Fibroblast of lung (primary cell): ENCODE results near the gene SAP130. TPM values are rescaled to one million over a fixed set of nuclear protein-coding genes. Genes with fewer than 3 reads are reported as not detected.

ENCODE experiments used
- DNase-seq, 2 donors: peaks; one replicate each; pipeline versions ENCODE4 v3.0.0 to v3.0.0-alpha.2; 2010; ENCODE audit warnings: low read depth in 2 of 2
- H2AFZ ChIP-seq: 2 replicates; pipeline ENCODE4 v1.5.1; 2012; ENCODE audit warnings: low read length, control low read depth, inconsistent platforms
- H3K27ac ChIP-seq: 2 replicates; pipeline ENCODE4 v1.5.1; 2011; ENCODE audit warnings: low read length, control low read depth; ENCODE audit not compliant: insufficient read depth
- H3K27me3 ChIP-seq: 2 replicates; pipeline ENCODE4 v1.5.1; 2011; ENCODE audit warnings: mild to moderate bottlenecking, low read length; ENCODE audit not compliant: control insufficient read depth, insufficient read depth
- H3K36me3 ChIP-seq: 2 replicates; pipeline ENCODE4 v1.5.1; 2011; ENCODE audit warnings: low read length; ENCODE audit not compliant: control insufficient read depth, insufficient read depth
- H3K4me1 ChIP-seq: 2 replicates; pipeline ENCODE4 v1.5.1; 2011; ENCODE audit warnings: low read length; ENCODE audit not compliant: control insufficient read depth, insufficient read depth; ENCODE audit errors: extremely low read depth
- H3K4me2 ChIP-seq: 2 replicates; pipeline ENCODE4 v1.5.1; 2011; ENCODE audit warnings: low read length, control low read depth; ENCODE audit not compliant: insufficient read depth; ENCODE audit errors: extremely low read depth
- H3K4me3 ChIP-seq, 4 experiments: fragments of 200-600 bp in 1 of 4; sonication (generic) in 1 of 4; replicated peaks in 1 of 4; 2 replicates each; pipeline ENCODE4 v1.5.1; 2011 to 2016; ENCODE audit warnings: low read length in 4 of 4, low read depth in 3 of 4, mild to moderate bottlenecking in 3 of 4, control low read depth in 2 of 4, inconsistent platforms in 1 of 4, mixed read lengths in 1 of 4; ENCODE audit not compliant: insufficient read depth in 1 of 4; ENCODE audit errors: control extremely low read depth in 1 of 4
- H3K79me2 ChIP-seq: 2 replicates; pipeline ENCODE4 v1.5.1; 2012; ENCODE audit warnings: mild to moderate bottlenecking, low read length, inconsistent platforms; ENCODE audit not compliant: control insufficient read depth, insufficient read depth
- H3K9ac ChIP-seq: 2 replicates; pipeline ENCODE4 v1.5.1; 2011; ENCODE audit warnings: mild to moderate bottlenecking, low read length, control low read depth; ENCODE audit not compliant: insufficient read depth
- H3K9me3 ChIP-seq: 2 replicates; pipeline ENCODE4 v1.5.1; 2012; ENCODE audit warnings: low read depth, low read length; ENCODE audit not compliant: control insufficient read depth, insufficient read depth
- H4K20me1 ChIP-seq: 2 replicates; pipeline ENCODE4 v1.5.1; 2011; ENCODE audit warnings: low read length; ENCODE audit not compliant: control insufficient read depth, insufficient read depth; ENCODE audit errors: extremely low read depth
- CTCF ChIP-seq, 2 donors: IDR thresholded peaks in 1 of 2; conservative IDR thresholded peaks in 1 of 2; 1 replicate in 1 of 2; 2 replicates in 1 of 2; pipeline ENCODE4 v1.5.1; 2011 to 2012; ENCODE audit warnings: low read length in 2 of 2, control low read depth in 1 of 2, inconsistent platforms in 1 of 2, low read depth in 1 of 2, mild to moderate bottlenecking in 1 of 2
- EZH2 ChIP-seq: IDR thresholded peaks from 2 replicates; pipeline ENCODE4 v1.5.1; 2012; ENCODE audit warnings: low read length, control low read depth, mild to moderate bottlenecking; ENCODE audit errors: missing control alignments
- polyA minus RNA-seq: library from RNA; depleted of rRNA, polyadenylated mRNA; stranded (reverse); fragments of >200 nt; gene quantifications from 2 replicates; pipeline ENCODE4 v1.2.3, GENCODE V29; 2011; ENCODE audit warnings: low replicate concordance
- polyA plus RNA-seq, 2 donors: library from polyadenylated mRNA; depleted of rRNA in 1 of 2; stranded (reverse) in 1 of 2; unstranded in 1 of 2; fragments of >200 nt; gene quantifications; 2 replicates each; pipeline ENCODE4 v1.2.1, GENCODE V29; 2011 to 2012; ENCODE audit warnings: missing spikeins in 1 of 2
- total RNA-seq: library from RNA; depleted of rRNA; stranded (reverse); fragments of >200 nt; gene quantifications from 2 replicates; pipeline ENCODE4 v1.2.1, GENCODE V29; 2014

The SAP130 gene
- total RNA-seq (2.6 and 4.5 TPM in 2 replicates), polyA plus RNA-seq (6.7 and 15.5 TPM in 2 replicates), polyA minus RNA-seq (51.9 and 86.0 TPM in 2 replicates)
- 12.9 and 20.2 TPM in 2 replicates for polyA plus RNA-seq (2012)

- Histone ChIP-seq H4K20me1 (no peaks in the 10 kb centered on the region), H3K9ac (peak within 1 kb of the TSS; percentile 92), H3K9me3 (no peaks in the 10 kb centered on the region), H3K27me3 (no peaks in the 10 kb centered on the region), H3K27ac (peak within 1 kb of the TSS; percentile 83), H3K79me2 (peaks cover 22% of the 10 kb centered on the region), H3K4me2 (peak within 1 kb of the TSS; percentile 88), H3K4me1 (no peaks in the 10 kb centered on the region), H2AFZ (peak within 1 kb of the TSS; percentile 90), H3K4me3 (peak within 1 kb of the TSS; percentile 81 to 97 (median 86)), H3K36me3 (no peaks in the 10 kb centered on the region)
- peak; percentile 89 to 93 for DNase-seq
- no peak for TF ChIP-seq CTCF (conservative IDR thresholded peaks at IDR 0.05 in 1 of 2, IDR thresholded peaks at IDR 0.05 in 1 of 2; ENCODE audit: low read depth in 1 of 2, low read length in 2 of 2)
- TF ChIP-seq EZH2 = no peak
Observed at GRCh38 chr2:128027801-128028667, at the start of gene SAP130. Gene SAP130, minus strand, starts transcription at chr2:128028059. Its CDS starts 1,767 bp downstream, at chr2:128026292.

- H3K27me3 ChIP-seq = no peaks in the 10 kb centered on the region
- no peak overlapping the region for H3K4me2 ChIP-seq
- H3K27ac ChIP-seq = no peak overlapping the region
- TF ChIP-seq CTCF (conservative IDR thresholded peaks at IDR 0.05 in 1 of 2, IDR thresholded peaks at IDR 0.05 in 1 of 2; ENCODE audit: low read depth in 1 of 2, low read length in 2 of 2) (no peak), EZH2 (no peak)
- no peaks in the 10 kb centered on the region for H3K9me3 ChIP-seq
- H3K36me3 ChIP-seq = no peaks in the 10 kb centered on the region
- no peak overlapping the region for H3K4me3 ChIP-seq
- no peak overlapping the region for H2AFZ ChIP-seq
- no peak overlapping the region for H3K9ac ChIP-seq
- no peaks in the 10 kb centered on the region for H4K20me1 ChIP-seq
- DNase-seq = no peak
- no peaks in the 10 kb centered on the region for H3K79me2 ChIP-seq
- no peaks in the 10 kb centered on the region for H3K4me1 ChIP-seq
Observed at GRCh38 chr2:128076461-128077106, 48.7 kb upstream of the SAP130 start.

- H3K27ac ChIP-seq = no peak overlapping the region
- no peaks in the 10 kb centered on the region for H3K4me1 ChIP-seq
- TF ChIP-seq CTCF (conservative IDR thresholded peaks at IDR 0.05 in 1 of 2, IDR thresholded peaks at IDR 0.05 in 1 of 2; ENCODE audit: low read depth in 1 of 2, low read length in 2 of 2) (no peak), EZH2 (no peak)
- no peak for DNase-seq
- H3K9me3 ChIP-seq = no peaks in the 10 kb centered on the region
- no peaks in the 10 kb centered on the region for H3K27me3 ChIP-seq
- H3K4me3 ChIP-seq = no peak overlapping the region
- H3K79me2 ChIP-seq = no peaks in the 10 kb centered on the region
- H3K9ac ChIP-seq = no peak overlapping the region
- H4K20me1 ChIP-seq = no peaks in the 10 kb centered on the region
- H3K36me3 ChIP-seq = no peaks in the 10 kb centered on the region
- H3K4me2 ChIP-seq = no peak overlapping the region
- no peak overlapping the region for H2AFZ ChIP-seq
Observed at GRCh38 chr2:128073278-128073677, 45.4 kb upstream of the SAP130 start.
